PC-3 (cell line): ENCODE results near the gene RARRES2. TPM values are rescaled to one million over a fixed set of nuclear protein-coding genes. Genes with fewer than 3 reads are reported as not detected.
A peak's percentile ranks its signal among the peaks of the same experiment; 100 is the strongest.

Experiments
- ATAC-seq: fragments of 200-7000 bp; cut with Tn5 transposase; 2 replicates; pipeline ENCODE4 v1.9.1; 2020; ENCODE audit warnings: mild to moderate bottlenecking, moderate library complexity
- BruUV-seq: library from RNA; stranded (reverse); fragments of 400-500 nt; replicated peaks from 2 replicates; lab custom pipeline; 2021; lab: Mats Ljungman, UMichigan
- CTCF ChIA-PET: fragments of 300-600 bp; sonication (Branson Sonifier 250); formaldehyde crosslinking; loops from one replicate; lab custom pipeline; 2022; ENCODE audit warnings: antibody characterized with exemption; lab: Charles Lee
- POLR2A ChIA-PET: fragments of 300-600 bp; sonication (Branson Sonifier 250); formaldehyde crosslinking; loops from one replicate; lab custom pipeline; 2022; ENCODE audit warnings: antibody characterized with exemption; ENCODE audit not compliant: unreplicated experiment; lab: Charles Lee
- DNase-seq: peaks from one replicate; pipeline ENCODE4 v3.0.0-alpha.2; 2015
- H2AFZ ChIP-seq: fragments of 300-600 bp; sonication (generic); 2 replicates; pipeline ENCODE4 v1.6.0; 2016; ENCODE audit warnings: antibody characterized with exemption, low read length
- H3F3A ChIP-seq: fragments of 300-600 bp; sonication (generic); one replicate; pipeline ENCODE4 v1.6.0; 2017; ENCODE audit warnings: antibody characterized with exemption, low read length, control low read depth, mild to moderate bottlenecking; ENCODE audit not compliant: unreplicated experiment
- H3K27ac ChIP-seq: fragments of 300-600 bp; sonication (generic); 2 replicates; pipeline ENCODE4 v1.5.1; 2016; ENCODE audit warnings: mild to moderate bottlenecking, low read length
- H3K27me3 ChIP-seq: fragments of 300-600 bp; sonication (generic); 2 replicates; pipeline ENCODE4 v1.6.1; 2016; ENCODE audit warnings: low read length, mixed read lengths
- H3K36me3 ChIP-seq: fragments of 300-600 bp; sonication (generic); 2 replicates; pipeline ENCODE4 v1.6.1; 2016; ENCODE audit warnings: low read depth, mixed run types, low read length, mixed read lengths
- H3K4me1 ChIP-seq: fragments of 300-600 bp; sonication (generic); 2 replicates; pipeline ENCODE4 v1.5.1; 2016; ENCODE audit warnings: low read length; ENCODE audit not compliant: insufficient read depth
- H3K4me2 ChIP-seq: fragments of 300-600 bp; sonication (generic); 2 replicates; pipeline ENCODE4 v1.6.0; 2016; ENCODE audit warnings: low read length
- H3K4me3 ChIP-seq: fragments of 300-600 bp; sonication (generic); 2 replicates; pipeline ENCODE4 v1.5.1; 2016; ENCODE audit warnings: mild to moderate bottlenecking, low read length, mixed read lengths
- H3K79me2 ChIP-seq: fragments of 300-600 bp; sonication (generic); 2 replicates; pipeline ENCODE4 v1.6.1; 2017; ENCODE audit warnings: low read length, mixed read lengths
- H3K9ac ChIP-seq: fragments of 300-600 bp; sonication (generic); 2 replicates; pipeline ENCODE4 v1.6.0; 2016; ENCODE audit warnings: mild to moderate bottlenecking, low read length
- H3K9me2 ChIP-seq: fragments of 300-600 bp; sonication (generic); replicated peaks from 2 replicates; pipeline ENCODE4 v1.6.1; 2016; ENCODE audit warnings: mixed run types, low read length, mixed read lengths
- H3K9me3 ChIP-seq: fragments of 300-600 bp; sonication (generic); 2 replicates; pipeline ENCODE4 v1.6.1; 2016; ENCODE audit warnings: low read length, mixed read lengths
- H4K20me1 ChIP-seq: fragments of 300-600 bp; sonication (generic); 2 replicates; pipeline ENCODE4 v1.6.1; 2016; ENCODE audit warnings: low read length, mixed read lengths
- CTCF ChIP-seq: fragments of 300-600 bp; sonication (generic); conservative IDR thresholded peaks from 2 replicates; pipeline ENCODE4 v1.5.1; 2017; ENCODE audit warnings: antibody characterized with exemption, low read depth, mild to moderate bottlenecking, low read length
- EZH2 ChIP-seq: fragments of 300-600 bp; sonication (generic); IDR thresholded peaks from one replicate; pipeline ENCODE4 v1.6.1; 2017; ENCODE audit warnings: antibody characterized with exemption, mild to moderate bottlenecking, low read length; ENCODE audit not compliant: unreplicated experiment
- EZH2phosphoT487 ChIP-seq: fragments of 300-600 bp; sonication (generic); IDR thresholded peaks from 2 replicates; pipeline ENCODE4 v1.6.1; 2018; ENCODE audit warnings: mild to moderate bottlenecking, antibody characterized with exemption, low read length, borderline replicate concordance
- intact Hi-C: fragments of 100-400 bp; cut with micrococcal nuclease; formaldehyde crosslinking; loops from 2 replicates; pipeline ENCODE4 v1.9.0; 2023
- total RNA-seq: library from RNA; depleted of rRNA; stranded (reverse); fragments of >200 nt; gene quantifications from 2 replicates; pipeline ENCODE4 v1.2.3, GENCODE V29; 2014

The RARRES2 gene
- total RNA-seq, 1 experiment from 2014 or later, result 1.6 TPM

DNA sequence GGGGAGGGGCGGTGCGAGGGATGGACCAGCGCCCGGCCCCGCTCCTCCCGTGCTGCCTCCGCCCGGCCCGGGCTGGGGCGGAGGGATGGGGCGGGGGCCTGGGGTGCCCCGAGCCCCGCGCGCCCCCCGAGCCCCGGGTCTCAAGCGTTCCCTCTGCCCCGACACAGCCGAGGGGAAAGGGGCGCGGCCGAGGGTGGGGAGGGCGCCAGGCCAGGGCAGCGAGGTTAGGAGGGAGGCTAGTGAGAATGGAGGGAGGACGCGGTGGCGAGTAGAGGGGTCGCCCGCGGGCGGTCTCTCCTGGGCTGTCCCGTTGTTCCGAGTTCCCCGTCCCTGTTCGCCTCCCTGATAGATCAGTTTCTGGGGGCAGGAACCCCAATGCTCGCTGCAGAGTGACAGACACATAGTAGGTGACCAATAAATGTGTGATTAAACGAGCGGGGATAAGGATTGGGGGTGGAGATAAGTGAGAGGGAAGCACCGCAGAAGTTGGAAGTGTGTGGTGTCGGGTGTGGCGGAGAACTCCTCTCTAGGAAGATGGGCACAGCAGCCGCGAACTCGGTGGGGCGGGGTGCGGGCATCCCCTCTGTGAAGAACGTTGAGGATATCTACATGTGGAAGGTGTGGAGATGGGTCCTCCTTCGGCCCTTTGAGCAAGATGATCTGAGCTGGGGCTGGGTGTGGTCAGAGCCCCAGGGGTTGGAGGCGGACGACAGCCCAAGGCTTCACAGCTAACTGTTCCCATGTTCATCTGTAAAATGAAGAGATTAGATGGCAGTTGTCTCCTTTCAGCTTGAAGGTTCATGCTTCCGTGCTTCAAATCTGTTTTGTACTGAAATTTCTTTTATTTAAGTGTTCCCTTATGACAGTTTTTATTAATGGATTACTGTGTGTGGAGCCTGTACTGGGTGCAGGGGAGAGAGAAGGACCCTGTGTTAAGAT lies 38.3 kb upstream of the RARRES2 start:
- H3K36me3 ChIP-seq, result no peaks in the 10 kb centered on the region
- H3K4me3 ChIP-seq, result peak overlapping the region; percentile 89
- no peaks in the 10 kb centered on the region for H3K27me3 ChIP-seq
- ChIA-PET CTCF (no interaction called here), POLR2A (no interaction called here)
- no peaks in the 10 kb centered on the region for H3K9me3 ChIP-seq
- peak overlapping the region; percentile 91 for H3K4me2 ChIP-seq
- peaks cover 5% of the 10 kb centered on the region for H3F3A ChIP-seq
- peak overlapping the region; percentile 77 for H3K9ac ChIP-seq
- no peak overlapping the region for H3K27ac ChIP-seq
- ATAC-seq, result peak; percentile 5
- H2AFZ ChIP-seq, result peak overlapping the region; percentile 81
- intact Hi-C loops, result loop anchor here (1.0 to 5.0 kb wide), 5 partner anchors 11 to 57 kb away; partner anchors contain the start of genes ACTR3C and LRRC61
- BruUV-seq, result no TSS peak
- H4K20me1 ChIP-seq, result no peaks in the 10 kb centered on the region
- no peaks in the 10 kb centered on the region for H3K79me2 ChIP-seq
- no peaks in the 10 kb centered on the region for H3K9me2 ChIP-seq
- TF ChIP-seq CTCF (no peak), EZH2 (no peak), EZH2phosphoT487 (no peak)
- peak; percentile 22 for DNase-seq
- H3K4me1 ChIP-seq, result peaks cover 18% of the 10 kb centered on the region

DNA sequence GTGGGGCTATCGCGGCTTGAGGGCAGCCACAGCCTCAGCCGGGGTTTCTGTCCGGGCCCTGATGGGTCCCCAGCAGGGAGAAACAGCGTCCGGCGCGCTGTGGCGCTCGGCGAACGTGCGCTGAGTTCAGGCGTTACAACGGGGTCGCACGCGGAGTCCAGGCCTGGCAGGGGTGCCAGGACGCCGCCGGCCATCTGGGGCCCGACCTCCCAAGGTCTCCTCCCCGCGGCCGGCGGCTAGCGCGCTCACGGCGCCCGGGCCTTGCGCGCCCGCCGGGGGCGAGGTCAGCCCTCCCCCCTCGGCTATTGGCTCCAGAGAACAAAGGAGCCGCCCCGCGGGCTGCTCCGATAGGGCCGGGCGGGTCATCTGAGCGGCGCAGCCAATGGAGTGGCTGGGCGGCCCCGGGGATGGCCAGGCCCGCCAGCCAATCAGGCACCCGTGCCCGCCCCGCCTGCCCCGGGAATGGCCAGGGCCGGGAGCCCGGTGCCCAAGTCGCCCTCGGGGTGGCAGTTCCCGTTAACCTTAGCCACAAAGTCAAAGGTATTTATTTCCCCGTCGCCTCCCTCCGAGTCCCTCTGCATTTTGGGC lies 37.5 kb upstream of the RARRES2 start, which contains the start of gene ZNF775:
Gene ZNF775, plus strand, starts transcription at position 478 of the 588 bp plus-strand sequence. CDS start 9,141 bp downstream, outside the sequence.
- TF ChIP-seq EZH2 (no peak), EZH2phosphoT487 (no peak), CTCF (no peak)
- H3K36me3 ChIP-seq, result no peaks in the 10 kb centered on the region
- peak; percentile 94 for ATAC-seq
- H3K9me2 ChIP-seq, result no peaks in the 10 kb centered on the region
- peak; percentile 94 for DNase-seq
- peak within 1 kb of the TSS; percentile 87 for H3K9ac ChIP-seq
- no peaks in the 10 kb centered on the region for H3K27me3 ChIP-seq
- H3K4me1 ChIP-seq, result peaks cover 18% of the 10 kb centered on the region
- H3F3A ChIP-seq, result peaks cover 5% of the 10 kb centered on the region
- ChIA-PET POLR2A (no interaction called here), CTCF (no interaction called here)
- peak within 1 kb of the TSS; percentile 49 for H3K27ac ChIP-seq
- H3K4me2 ChIP-seq, result peak within 1 kb of the TSS; percentile 91
- H2AFZ ChIP-seq, result peak within 1 kb of the TSS; percentile 81
- peak within 1 kb of the TSS; percentile 89 for H3K4me3 ChIP-seq
- intact Hi-C loops, result loop anchor here (1.0 to 5.0 kb wide), 6 partner anchors 10 to 57 kb away; partner anchors contain the start of genes ACTR3C and LRRC61
- H3K79me2 ChIP-seq, result no peaks in the 10 kb centered on the region
- BruUV-seq, result no TSS peak
- no peaks in the 10 kb centered on the region for H3K9me3 ChIP-seq
- H4K20me1 ChIP-seq, result no peaks in the 10 kb centered on the region
